GM12891 (cell line): ENCODE results near the gene CORO1C.
"Not testable (repeated sequence)": the region's sequence is repeated elsewhere in the genome, so short reads cannot be mapped to it uniquely, and the experiment has no call there.

ENCODE experiments used
- DNase-seq: peaks from one replicate; pipeline ENCODE4 v3.0.0; 2011; ENCODE audit warnings: low spot score; ENCODE audit not compliant: insufficient read length
- FAIRE-seq: peaks from 2 replicates; lab custom pipeline; 2011; peaks lifted over from hg19 to GRCh38; lab: Jason Lieb, UNC
- PAX5 ChIP-seq: IDR thresholded peaks from 2 replicates; pipeline ENCODE4 v1.6.1; 2011; ENCODE audit warnings: low read length, moderate library complexity, mild to moderate bottlenecking; ENCODE audit not compliant: insufficient read depth, severe bottlenecking
- POLR2A ChIP-seq: IDR thresholded peaks from 2 replicates; pipeline ENCODE4 v1.6.1; 2011; ENCODE audit warnings: low read depth, low read length, control low read depth
- POLR2AphosphoS5 ChIP-seq: IDR thresholded peaks from 2 replicates; pipeline ENCODE4 v1.6.1; 2011; ENCODE audit warnings: low read depth, low read length, control low read depth
- POU2F2 ChIP-seq: IDR thresholded peaks from 2 replicates; pipeline ENCODE4 v1.6.1; 2011; ENCODE audit warnings: low read depth, mild to moderate bottlenecking, control low read depth, low read length, moderate library complexity
- SPI1 ChIP-seq: IDR thresholded peaks from 2 replicates; pipeline ENCODE4 v1.6.1; 2011; ENCODE audit warnings: low read depth, low read length, control low read depth
- TAF1 ChIP-seq: IDR thresholded peaks from 2 replicates; pipeline ENCODE4 v1.6.1; 2011; ENCODE audit warnings: low read depth, low read length, control low read depth

The CORO1C gene

DNA sequence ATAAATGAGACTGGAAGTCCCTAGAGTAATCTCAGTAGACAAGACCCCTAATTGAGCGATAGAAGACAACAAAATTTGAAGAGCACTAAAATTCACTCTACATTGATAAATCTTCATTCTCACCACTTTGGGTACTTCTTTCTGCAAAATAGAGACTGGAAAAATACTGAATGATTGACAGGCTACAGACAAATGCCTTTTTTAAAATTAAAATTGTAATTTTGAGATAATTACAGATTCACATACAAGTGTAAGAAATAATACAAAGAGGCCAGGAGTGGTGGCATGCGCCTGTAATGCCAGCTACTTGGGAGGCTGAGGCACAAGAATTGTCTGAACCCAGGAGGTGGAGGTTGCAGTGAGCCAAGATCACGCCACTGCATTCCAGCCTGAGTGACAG lies 4.5 kb upstream of the CORO1C start:
- no peak for FAIRE-seq
- TF ChIP-seq SPI1 (no peak), PAX5 (no peak), POU2F2 (no peak), POLR2AphosphoS5 (no peak), POLR2A (no peak), TAF1 (no peak)
- no peak for DNase-seq

DNA sequence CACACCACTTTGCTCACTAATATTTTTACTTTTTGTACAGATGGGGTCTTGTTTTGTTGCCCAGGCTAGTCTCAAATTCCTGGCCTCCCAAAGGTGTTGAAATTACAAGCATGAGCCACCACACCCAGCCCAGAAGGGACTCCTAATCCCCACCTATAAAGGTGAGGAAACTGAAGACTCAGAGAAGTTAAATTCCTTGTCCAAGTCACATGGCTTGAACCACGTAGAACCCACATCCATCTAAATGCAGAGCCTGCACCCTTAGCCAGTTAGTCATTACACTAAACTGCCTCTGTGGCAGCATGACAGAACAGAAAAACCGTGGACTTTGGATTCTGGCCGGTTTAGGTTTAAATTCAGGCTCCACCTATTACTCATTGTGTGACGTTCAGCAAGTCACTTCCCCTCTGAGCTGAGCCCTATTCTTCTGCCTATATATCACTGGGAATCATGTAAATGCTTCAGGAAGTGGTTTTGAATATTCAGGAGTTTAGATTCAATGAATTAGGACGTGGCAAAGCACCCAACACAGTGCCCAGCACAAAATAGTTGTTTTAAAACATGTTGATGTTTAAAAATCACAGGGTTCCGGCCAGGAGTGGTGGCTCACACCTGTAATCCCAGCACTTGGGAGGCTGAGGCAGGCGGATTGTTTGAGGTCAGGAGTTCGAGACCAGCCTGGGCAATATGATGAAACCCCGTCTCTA lies 3.0 kb upstream of the CORO1C start:
- no peak for TF ChIP-seq POLR2AphosphoS5
- no peak for TF ChIP-seq PAX5
- TF ChIP-seq POU2F2, result no peak
- no peak for TF ChIP-seq TAF1
- TF ChIP-seq POLR2A, result no peak
- TF ChIP-seq SPI1, result peak; percentile 82
- FAIRE-seq (no peak), DNase-seq (no peak)

DNA sequence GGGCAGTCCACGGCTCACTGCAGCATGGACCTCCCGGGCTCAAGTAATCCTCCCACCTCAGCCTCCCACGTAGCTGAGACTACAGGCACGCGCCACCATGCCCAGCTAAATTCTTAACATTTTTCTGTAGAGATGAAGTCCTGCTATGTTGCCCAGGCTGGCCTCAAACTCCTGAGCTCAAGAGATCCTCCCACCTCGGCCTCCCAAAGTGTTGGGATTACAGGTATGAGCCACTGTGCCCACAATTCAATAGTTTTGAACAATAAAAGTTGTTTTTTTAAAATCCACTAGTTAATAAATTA lies 1.9 kb upstream of the CORO1C start:
- not testable (repeated sequence) for FAIRE-seq, DNase-seq

DNA sequence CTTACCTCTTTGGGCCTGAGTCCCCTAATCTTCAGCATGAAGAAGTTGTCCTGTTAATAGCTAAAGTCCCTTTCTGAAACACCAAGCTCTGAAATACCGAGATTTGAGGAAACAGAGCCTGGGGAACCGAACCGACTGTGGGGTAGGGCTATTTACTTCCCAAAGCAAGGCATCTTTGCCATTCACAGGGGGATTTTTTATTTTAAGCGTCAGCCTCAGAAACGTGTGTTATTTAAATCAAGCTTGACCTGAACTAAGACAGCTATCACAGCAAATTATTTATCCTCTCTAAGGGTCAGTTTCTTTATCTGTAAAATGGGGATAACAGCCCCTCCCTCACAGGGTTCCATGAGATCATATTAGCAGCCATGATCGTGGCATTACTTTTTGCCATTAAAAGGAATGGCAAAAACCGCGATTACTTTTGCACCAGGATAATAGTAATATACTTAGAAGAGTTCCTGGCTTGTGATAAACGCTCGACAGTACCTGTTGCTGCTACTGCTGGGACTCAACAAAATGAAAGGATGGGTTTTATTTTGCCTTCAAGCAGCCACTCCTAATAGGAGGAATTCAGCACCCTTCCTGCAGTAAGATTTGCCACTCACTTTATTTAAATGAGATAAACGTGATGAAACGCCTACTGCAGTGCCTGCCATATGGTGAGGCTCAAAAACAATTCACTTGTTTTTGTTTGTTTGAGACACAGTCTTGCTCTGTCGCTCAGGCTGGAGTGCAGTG lies 1.3 kb upstream of the CORO1C start:
- DNase-seq (no peak), FAIRE-seq (no peak)
- TF ChIP-seq POLR2A (no peak), POU2F2 (no peak), TAF1 (no peak)

DNA sequence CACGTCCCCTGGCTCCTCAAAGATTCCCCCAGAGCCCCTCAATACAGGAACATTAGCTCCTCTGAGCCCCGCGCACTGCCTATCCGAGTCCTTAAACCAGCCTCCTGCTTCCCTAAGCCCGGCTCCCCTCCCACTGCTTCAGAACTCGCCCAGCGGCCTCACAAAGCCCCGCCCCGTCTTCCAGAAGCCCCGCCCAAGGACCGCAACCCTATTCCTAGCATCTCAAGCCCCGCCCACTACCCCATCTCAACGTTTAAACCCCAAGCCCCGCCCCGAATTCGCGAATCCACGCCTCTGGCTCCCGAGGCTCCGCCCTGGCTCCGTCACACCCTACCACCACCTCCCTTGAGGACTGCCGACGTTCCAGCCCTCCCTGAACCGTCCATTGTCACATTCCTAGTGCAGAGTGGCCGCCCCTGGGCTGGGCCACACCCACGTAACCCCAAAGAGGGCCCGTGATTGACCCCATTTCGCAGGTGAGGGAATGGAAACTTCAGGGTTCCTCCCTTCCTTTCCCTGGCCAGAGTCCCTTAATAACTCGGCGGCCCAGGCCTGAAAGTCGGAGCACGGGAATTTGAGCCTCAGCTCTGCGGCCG lies 646 bp upstream of the CORO1C start:
- FAIRE-seq (no peak), DNase-seq (peak; percentile 66)
- TF ChIP-seq PAX5, result no peak
- TF ChIP-seq POU2F2, result no peak
- TF ChIP-seq TAF1, result no peak

DNA sequence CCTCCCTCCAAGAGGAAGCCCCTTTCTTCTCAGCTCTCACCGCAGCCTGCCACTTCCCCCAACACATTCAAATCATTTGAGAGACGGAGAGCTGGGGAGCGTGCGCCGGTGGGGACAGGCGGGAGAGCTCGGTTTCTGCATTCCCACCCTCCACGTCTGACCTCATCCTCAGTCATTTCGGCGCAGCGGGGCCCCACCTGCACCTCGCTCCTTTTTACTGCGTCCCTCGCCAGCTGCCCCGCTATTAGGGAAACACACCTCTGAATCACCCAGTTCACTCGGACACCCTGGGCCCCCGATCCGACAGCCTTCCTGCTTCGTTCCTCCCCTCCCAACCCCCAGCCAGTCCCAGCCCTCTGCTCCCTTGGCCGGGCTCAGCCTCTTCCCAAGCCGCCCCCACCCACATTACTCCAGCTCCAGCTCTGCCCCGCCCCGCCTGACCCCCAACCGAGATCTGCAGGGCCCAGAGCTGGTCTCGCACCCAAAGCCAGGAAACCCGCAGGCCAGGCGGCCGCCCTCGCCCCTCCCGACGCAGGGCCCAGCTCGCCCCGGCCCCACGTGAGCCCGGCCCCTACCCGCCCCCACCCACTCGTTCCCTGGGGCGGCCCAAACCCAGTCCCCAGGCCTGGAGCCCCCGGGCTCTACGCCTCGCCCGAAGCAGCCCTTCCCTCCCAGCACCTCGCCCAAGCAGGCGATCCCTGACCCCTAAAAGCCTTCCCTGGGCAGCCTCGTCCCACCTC lies 783 bp downstream of the CORO1C start:
- TF ChIP-seq TAF1 (no peak), SPI1 (peak; percentile 64), POLR2A (peak; percentile 68; the same call in 1 of the 2 replicates), POU2F2 (peak; percentile 33; the same call in 1 of the 2 replicates)
- FAIRE-seq, result peak; percentile 41

DNA sequence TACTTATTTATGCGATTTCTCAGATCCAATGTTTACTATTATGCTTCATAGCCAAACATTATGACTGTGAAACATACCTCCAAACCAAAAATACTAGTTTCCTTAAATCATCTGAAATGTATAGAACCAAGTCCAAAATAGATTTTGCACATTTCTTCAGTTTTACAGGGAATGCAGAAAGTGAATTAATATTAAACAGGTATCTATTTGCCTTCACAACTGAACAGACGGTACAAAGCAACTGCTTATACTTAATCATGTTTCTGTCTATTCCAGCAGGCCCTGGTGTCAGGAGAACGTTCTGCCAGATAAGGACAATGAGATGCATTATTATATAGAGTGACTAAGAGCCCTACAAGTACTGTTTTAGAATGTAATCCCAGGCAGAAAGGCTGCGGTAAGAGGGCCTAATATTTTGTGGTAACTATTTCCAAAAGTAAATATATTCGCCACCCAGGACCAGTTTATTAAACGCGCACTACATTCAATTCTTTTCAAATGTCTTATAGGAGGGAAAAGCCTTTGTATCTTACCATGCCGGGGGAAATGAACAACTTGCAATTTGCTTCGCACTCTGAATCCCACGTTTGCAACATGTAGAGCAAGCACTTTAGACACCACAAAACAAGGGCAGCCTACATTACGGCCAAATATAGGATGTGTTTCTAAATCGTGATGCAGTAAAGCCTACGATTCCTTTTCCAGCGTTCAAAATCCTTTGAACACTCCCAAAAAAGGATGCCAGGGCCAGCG lies 1.5 kb downstream of the CORO1C start:
- FAIRE-seq, result peak; percentile 16
- no peak for TF ChIP-seq TAF1
- no peak for TF ChIP-seq POU2F2
- no peak for TF ChIP-seq PAX5
- TF ChIP-seq POLR2A, result no peak
- no peak for TF ChIP-seq SPI1
- no peak for DNase-seq

More for the DNA sequence above, 783 bp downstream of the CORO1C start:
- peak; percentile 30 for DNase-seq

DNA sequence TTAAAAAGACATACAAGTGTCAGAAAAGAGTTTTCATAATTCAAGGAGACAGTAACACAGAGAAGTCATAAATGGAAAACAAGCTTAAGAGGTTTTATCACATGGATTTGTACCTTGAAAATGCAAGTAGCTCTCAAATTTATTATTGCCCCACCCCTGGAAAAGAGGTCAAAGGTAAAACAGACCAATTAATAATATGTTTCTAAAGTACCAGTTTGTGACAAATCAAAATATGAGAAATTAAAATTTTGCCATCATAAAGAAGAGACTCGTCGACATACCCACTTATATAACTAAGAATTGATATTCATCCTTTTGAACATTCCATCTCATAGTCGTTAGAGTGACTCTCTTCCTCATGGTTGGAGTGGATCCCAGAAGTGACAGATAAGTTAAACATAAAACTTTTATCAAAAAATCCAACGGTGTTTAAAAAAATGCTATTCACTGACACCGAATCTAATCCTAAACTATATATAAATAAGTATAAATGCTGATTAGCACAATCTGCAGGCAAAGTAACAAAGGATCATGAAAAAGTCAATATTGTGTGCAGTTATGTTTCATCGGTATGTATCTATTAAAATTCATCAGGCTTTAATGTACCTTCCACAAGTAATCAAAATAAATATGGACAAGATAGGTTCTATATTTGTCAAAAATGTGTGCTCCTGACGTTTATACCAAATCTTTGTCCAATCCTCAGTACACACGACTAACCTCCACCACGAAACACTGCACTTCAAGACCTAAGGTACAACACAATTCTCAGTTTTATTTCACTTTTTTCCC lies 2.3 kb downstream of the CORO1C start:
- DNase-seq (no peak), FAIRE-seq (no peak)
- TF ChIP-seq POLR2A (no peak), TAF1 (no peak), POLR2AphosphoS5 (no peak), POU2F2 (no peak), SPI1 (no peak), PAX5 (no peak)
